LoVo (cell line): ENCODE data around the gene MT1E.
A peak's percentile ranks its signal among the peaks of the same experiment; 100 is the strongest.
"Not testable (repeated sequence)": the region's sequence is repeated elsewhere in the genome, so short reads cannot be mapped to it uniquely, and the experiment has no call there.

Source experiments
- DNase-seq: peaks from one replicate; pipeline ENCODE4 v3.0.0-alpha.2; 2016; ENCODE audit warnings: low spot score

The MT1E gene

GRCh38 chr16:56625140-56625942 lies at the start of gene MT1E:
Gene MT1E, plus strand, starts transcription at chr16:56625781. Its CDS starts 71 bp downstream, at chr16:56625852.
- DNase-seq: peak; percentile 44

- peak; percentile 84 for DNase-seq
Observed at GRCh38 chr16:56576585-56577299, 48.8 kb upstream of the MT1E start.

- no peak for DNase-seq
Observed at GRCh38 chr16:56577300-56577625, 48.3 kb upstream of the MT1E start.

- no peak for DNase-seq
Observed at GRCh38 chr16:56580391-56581048, 45.1 kb upstream of the MT1E start.

- not testable (repeated sequence) for DNase-seq
Observed at GRCh38 chr16:56582911-56583310, 42.7 kb upstream of the MT1E start.

- DNase-seq: no peak
Observed at GRCh38 chr16:56583351-56584168, 42.0 kb upstream of the MT1E start.

- no peak for DNase-seq
Observed at GRCh38 chr16:56584276-56584675, 41.3 kb upstream of the MT1E start.

- DNase-seq: no peak
Observed at GRCh38 chr16:56588781-56589140, 36.8 kb upstream of the MT1E start.

- DNase-seq: peak; percentile 18
Observed at GRCh38 chr16:56589141-56590039, 36.2 kb upstream of the MT1E start, which contains the start of gene MT3. Gene MT3, plus strand, starts transcription at chr16:56589528. Its CDS starts 63 bp downstream, at chr16:56589591.

GRCh38 chr16:56591377-56592060 lies 34.1 kb upstream of the MT1E start:
- no peak for DNase-seq

- DNase-seq: no peak
Observed at GRCh38 chr16:56593573-56594291, 31.8 kb upstream of the MT1E start.

GRCh38 chr16:56594292-56594619 lies 31.3 kb upstream of the MT1E start:
- DNase-seq: no peak

GRCh38 chr16:56600398-56600999 lies 25.1 kb upstream of the MT1E start:
- peak; percentile 38 for DNase-seq

- no peak for DNase-seq
Observed at GRCh38 chr16:56601325-56601724, 24.3 kb upstream of the MT1E start.

- DNase-seq: no peak
Observed at GRCh38 chr16:56603589-56603988, 22.0 kb upstream of the MT1E start.

- DNase-seq: no peak
Observed at GRCh38 chr16:56604966-56605365, 20.6 kb upstream of the MT1E start.

- no peak for DNase-seq
Observed at GRCh38 chr16:56605475-56605874, 20.1 kb upstream of the MT1E start.

GRCh38 chr16:56606071-56606475 lies 19.5 kb upstream of the MT1E start:
- DNase-seq: no peak

GRCh38 chr16:56606476-56607108 lies 19.0 kb upstream of the MT1E start:
- DNase-seq: no peak
